ENCODE measurements around the gene ASS1. TPM values are rescaled to one million over a fixed set of nuclear protein-coding genes. Genes with fewer than 3 reads are reported as not detected.
A peak's percentile ranks its signal among the peaks of the same experiment; 100 is the strongest.

ASS1 gene
- total and polyA plus RNA-seq, 2 of the 13 experiments (the other 11 are each of a cell fraction or from before 2014, with no cell fraction given), result 77.6 to 122 TPM

DNA sequence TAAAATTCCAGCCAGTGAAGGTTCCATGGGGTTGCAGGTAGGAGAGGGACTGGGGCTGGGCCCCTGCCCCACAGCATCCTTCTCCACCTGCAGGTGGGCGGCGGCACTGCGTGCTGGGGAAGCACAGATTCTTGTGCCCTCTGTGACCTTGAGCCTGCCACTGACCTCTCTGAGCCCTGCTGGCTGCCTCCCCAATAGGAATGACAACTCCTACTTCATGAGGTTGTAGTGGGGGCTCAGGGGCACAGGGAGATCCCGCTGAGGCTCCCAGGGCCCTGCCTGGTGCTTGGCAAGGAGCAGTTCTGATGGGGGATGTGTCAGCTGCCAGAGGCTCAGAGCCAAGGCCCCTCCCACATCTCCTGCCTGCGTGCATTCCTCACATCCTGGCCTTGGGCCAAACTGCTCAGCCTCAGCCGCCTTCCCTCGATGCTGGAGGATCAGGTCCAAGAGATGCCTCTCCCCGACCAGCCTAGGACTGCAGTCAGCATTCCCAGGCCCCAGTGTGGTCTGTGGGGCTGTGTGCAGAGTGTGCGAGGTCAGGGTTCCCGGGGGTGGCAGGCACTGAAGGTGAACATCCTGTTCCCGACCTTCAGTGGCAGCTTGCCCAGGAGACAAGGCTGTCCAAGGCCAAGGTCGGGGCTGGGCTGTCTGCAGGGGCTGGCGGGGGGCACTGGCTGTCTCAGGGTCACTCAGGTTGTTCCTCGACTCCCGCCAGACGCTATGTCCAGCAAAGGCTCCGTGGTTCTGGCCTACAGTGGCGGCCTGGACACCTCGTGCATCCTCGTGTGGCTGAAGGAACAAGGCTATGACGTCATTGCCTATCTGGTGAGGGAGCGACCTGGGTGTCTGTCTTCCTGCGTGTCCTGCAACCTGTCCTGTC lies 7.0 kb downstream of the ASS1 start (continued):
- TF ChIP-seq, protein P1, sequence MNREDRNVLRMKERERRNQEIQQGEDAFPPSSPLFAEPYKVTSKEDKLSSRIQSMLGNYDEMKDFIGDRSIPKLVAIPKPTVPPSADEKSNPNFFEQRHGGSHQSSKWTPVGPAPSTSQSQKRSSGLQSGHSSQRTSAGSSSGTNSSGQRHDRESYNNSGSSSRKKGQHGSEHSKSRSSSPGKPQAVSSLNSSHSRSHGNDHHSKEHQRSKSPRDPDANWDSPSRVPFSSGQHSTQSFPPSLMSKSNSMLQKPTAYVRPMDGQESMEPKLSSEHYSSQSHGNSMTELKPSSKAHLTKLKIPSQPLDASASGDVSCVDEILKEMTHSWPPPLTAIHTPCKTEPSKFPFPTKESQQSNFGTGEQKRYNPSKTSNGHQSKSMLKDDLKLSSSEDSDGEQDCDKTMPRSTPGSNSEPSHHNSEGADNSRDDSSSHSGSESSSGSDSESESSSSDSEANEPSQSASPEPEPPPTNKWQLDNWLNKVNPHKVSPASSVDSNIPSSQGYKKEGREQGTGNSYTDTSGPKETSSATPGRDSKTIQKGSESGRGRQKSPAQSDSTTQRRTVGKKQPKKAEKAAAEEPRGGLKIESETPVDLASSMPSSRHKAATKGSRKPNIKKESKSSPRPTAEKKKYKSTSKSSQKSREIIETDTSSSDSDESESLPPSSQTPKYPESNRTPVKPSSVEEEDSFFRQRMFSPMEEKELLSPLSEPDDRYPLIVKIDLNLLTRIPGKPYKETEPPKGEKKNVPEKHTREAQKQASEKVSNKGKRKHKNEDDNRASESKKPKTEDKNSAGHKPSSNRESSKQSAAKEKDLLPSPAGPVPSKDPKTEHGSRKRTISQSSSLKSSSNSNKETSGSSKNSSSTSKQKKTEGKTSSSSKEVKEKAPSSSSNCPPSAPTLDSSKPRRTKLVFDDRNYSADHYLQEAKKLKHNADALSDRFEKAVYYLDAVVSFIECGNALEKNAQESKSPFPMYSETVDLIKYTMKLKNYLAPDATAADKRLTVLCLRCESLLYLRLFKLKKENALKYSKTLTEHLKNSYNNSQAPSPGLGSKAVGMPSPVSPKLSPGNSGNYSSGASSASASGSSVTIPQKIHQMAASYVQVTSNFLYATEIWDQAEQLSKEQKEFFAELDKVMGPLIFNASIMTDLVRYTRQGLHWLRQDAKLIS (CRISPR knock-in tag; IDR thresholded peaks at IDR 0.05), result no peak
- TF ChIP-seq IRF2 (CRISPR knock-in tag; IDR thresholded peaks at IDR 0.05) (no peak), ZNF574 (CRISPR knock-in tag; IDR thresholded peaks at IDR 0.05) (0 out of 2 replicates have a peak, but pooled peaks have one; percentile 19), ZNF274 (CRISPR knock-in tag; IDR thresholded peaks at IDR 0.05) (peak; percentile 40; the same call in 1 of the 2 replicates), EZH2 (conservative IDR thresholded peaks at IDR 0.05; ENCODE audit: low read depth, low read length) (no peak), TGIF2 (CRISPR knock-in tag; IDR thresholded peaks at IDR 0.05) (no peak), ZNF549 (CRISPR knock-in tag; IDR thresholded peaks at IDR 0.05) (no peak), ARID2 (CRISPR knock-in tag; IDR thresholded peaks at IDR 0.05; ENCODE audit: borderline replicate concordance) (no peak), ZBTB3 (CRISPR knock-in tag; IDR thresholded peaks at IDR 0.05; ENCODE audit: borderline replicate concordance, low read depth) (no peak), KDM5A (IDR thresholded peaks at IDR 0.05; ENCODE audit: borderline replicate concordance, low read length) (no peak), ZNF292 (CRISPR knock-in tag; IDR thresholded peaks at IDR 0.05; ENCODE audit: borderline replicate concordance, low read depth) (no peak), BHLHE40 (IDR thresholded peaks at IDR 0.05; ENCODE audit: low read length) (peak; percentile 31; the same call in 1 of the 2 replicates), EED (CRISPR knock-in tag; IDR thresholded peaks at IDR 0.05) (no peak), ATAD3A (CRISPR knock-in tag; IDR thresholded peaks at IDR 0.05) (no peak), DNMT1 (CRISPR knock-in tag; IDR thresholded peaks at IDR 0.05) (no peak), NFIB (CRISPR knock-in tag; IDR thresholded peaks at IDR 0.05; ENCODE audit: borderline replicate concordance) (no peak), ZNF720 (CRISPR knock-in tag; IDR thresholded peaks at IDR 0.05) (no peak), ZNF570 (CRISPR knock-in tag; IDR thresholded peaks at IDR 0.05; ENCODE audit: borderline replicate concordance) (no peak), ZNF572 (CRISPR knock-in tag; IDR thresholded peaks at IDR 0.05) (no peak)
- TF ChIP-seq, protein P2, sequence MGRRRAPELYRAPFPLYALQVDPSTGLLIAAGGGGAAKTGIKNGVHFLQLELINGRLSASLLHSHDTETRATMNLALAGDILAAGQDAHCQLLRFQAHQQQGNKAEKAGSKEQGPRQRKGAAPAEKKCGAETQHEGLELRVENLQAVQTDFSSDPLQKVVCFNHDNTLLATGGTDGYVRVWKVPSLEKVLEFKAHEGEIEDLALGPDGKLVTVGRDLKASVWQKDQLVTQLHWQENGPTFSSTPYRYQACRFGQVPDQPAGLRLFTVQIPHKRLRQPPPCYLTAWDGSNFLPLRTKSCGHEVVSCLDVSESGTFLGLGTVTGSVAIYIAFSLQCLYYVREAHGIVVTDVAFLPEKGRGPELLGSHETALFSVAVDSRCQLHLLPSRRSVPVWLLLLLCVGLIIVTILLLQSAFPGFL (CRISPR knock-in tag; IDR thresholded peaks at IDR 0.05), result no peak
- TF ChIP-seq, protein P3, sequence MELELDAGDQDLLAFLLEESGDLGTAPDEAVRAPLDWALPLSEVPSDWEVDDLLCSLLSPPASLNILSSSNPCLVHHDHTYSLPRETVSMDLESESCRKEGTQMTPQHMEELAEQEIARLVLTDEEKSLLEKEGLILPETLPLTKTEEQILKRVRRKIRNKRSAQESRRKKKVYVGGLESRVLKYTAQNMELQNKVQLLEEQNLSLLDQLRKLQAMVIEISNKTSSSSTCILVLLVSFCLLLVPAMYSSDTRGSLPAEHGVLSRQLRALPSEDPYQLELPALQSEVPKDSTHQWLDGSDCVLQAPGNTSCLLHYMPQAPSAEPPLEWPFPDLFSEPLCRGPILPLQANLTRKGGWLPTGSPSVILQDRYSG (CRISPR knock-in tag; IDR thresholded peaks at IDR 0.05), result no peak

Data from HepG2 (cell line).